A673 (cell line): ENCODE measurements around the gene VANGL1. TPM values are rescaled to one million over a fixed set of nuclear protein-coding genes. Genes with fewer than 3 reads are reported as not detected.

ENCODE experiments used
- BruUV-seq: library from RNA; stranded (reverse); fragments of 400-500 nt; replicated peaks from 2 replicates; lab custom pipeline; 2021; lab: Mats Ljungman, UMichigan
- CTCF ChIA-PET: fragments of 300-600 bp; sonication (Branson Sonifier 250); formaldehyde crosslinking; loops from one replicate; lab custom pipeline; 2022; ENCODE audit warnings: antibody characterized with exemption; lab: Charles Lee
- POLR2A ChIA-PET: fragments of 300-600 bp; sonication (Branson Sonifier 250); formaldehyde crosslinking; loops from one replicate; lab custom pipeline; 2022; ENCODE audit warnings: antibody characterized with exemption; ENCODE audit not compliant: low non-redundant PET; lab: Charles Lee
- DNase-seq: peaks from one replicate; pipeline ENCODE4 v3.0.0-alpha.2; 2015; ENCODE audit warnings: low spot score
- H3K27ac ChIP-seq: fragments of 200-600 bp; sonication (generic); 2 replicates; pipeline ENCODE4 v1.5.1; 2016; ENCODE audit warnings: mixed run types, low read depth, mild to moderate bottlenecking, mixed read lengths, antibody characterized with exemption, low read length; ENCODE audit not compliant: poor library complexity, severe bottlenecking
- H3K27me3 ChIP-seq: fragments of 200-600 bp; sonication (generic); replicated peaks from 2 replicates; pipeline ENCODE4 v1.6.1; 2017; ENCODE audit warnings: mixed run types, low read depth, mild to moderate bottlenecking, mixed read lengths, antibody characterized with exemption, low read length; ENCODE audit not compliant: insufficient read depth, poor library complexity
- H3K36me3 ChIP-seq: fragments of 200-600 bp; sonication (generic); 2 replicates; pipeline ENCODE4 v1.6.1; 2016; ENCODE audit warnings: mixed run types, mild to moderate bottlenecking, mixed read lengths, antibody characterized with exemption, low read length; ENCODE audit not compliant: insufficient read depth, poor library complexity, severe bottlenecking
- H3K4me1 ChIP-seq: fragments of 200-600 bp; sonication (generic); 2 replicates; pipeline ENCODE4 v1.6.1; 2017; ENCODE audit warnings: mixed run types, mild to moderate bottlenecking, mixed read lengths, antibody characterized with exemption, low read length; ENCODE audit not compliant: insufficient read depth, poor library complexity, severe bottlenecking
- H3K4me3 ChIP-seq: fragments of 200-600 bp; sonication (generic); 2 replicates; pipeline ENCODE4 v1.5.1; 2016; ENCODE audit warnings: low read depth, mixed run types, mild to moderate bottlenecking, mixed read lengths, low read length; ENCODE audit not compliant: poor library complexity, severe bottlenecking
- H3K9me3 ChIP-seq: fragments of 200-600 bp; sonication (generic); 2 replicates; pipeline ENCODE4 v1.6.1; 2016; ENCODE audit warnings: mixed run types, low read depth, mild to moderate bottlenecking, mixed read lengths, antibody characterized with exemption, low read length; ENCODE audit not compliant: poor library complexity, severe bottlenecking
- EZH2 ChIP-seq: fragments of 200-600 bp; sonication (generic); IDR thresholded peaks from 2 replicates; pipeline ENCODE4 v1.6.1; 2017; ENCODE audit warnings: borderline replicate concordance, low read depth, mild to moderate bottlenecking, mixed read lengths, antibody characterized with exemption, low read length; ENCODE audit not compliant: poor library complexity, severe bottlenecking
- intact Hi-C: fragments of 100-400 bp; cut with micrococcal nuclease; formaldehyde crosslinking; loops from one replicate; pipeline ENCODE4 v1.10.0; 2022; ENCODE audit not compliant: unreplicated experiment
- total RNA-seq: library from RNA; stranded (reverse); gene quantifications from 2 replicates; pipeline ENCODE4 v1.2.3, GENCODE V29; 2021
- TF ChIP-seq, protein P1 (sequence below): fragments of 300-800, 200-600 bp; sonication (generic); conservative IDR thresholded peaks from 2 replicates; pipeline ENCODE4 v1.5.1; 2017; ENCODE audit warnings: low read depth, mild to moderate bottlenecking, antibody characterized with exemption, low read length, moderate library complexity, mixed read lengths

The VANGL1 gene
- total RNA-seq, 1 experiment from 2014 or later = 20.0 TPM

DNA sequence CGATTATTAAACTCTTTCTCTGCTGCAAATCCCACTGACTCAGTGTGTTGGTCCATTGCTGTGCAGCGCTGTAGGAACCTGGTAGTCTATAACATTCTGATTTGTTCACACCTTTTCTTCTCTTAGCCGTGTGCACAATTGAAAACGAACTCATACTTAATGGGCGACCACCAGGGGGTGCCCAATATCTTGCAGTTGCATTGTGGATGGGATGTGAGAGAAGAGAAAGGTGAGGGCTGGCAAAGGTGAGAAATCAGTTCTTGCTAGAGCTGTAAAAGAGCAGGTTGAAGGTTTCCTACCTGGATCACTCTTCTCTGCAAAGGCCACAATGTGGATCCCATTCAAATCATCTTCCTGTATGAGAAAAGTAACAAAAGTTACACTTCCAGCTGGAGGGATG, 75.8 kb downstream of the VANGL1 start:
- DNase-seq = peak; percentile 23
- no peak overlapping the region for H3K4me3 ChIP-seq
- no peaks in the 10 kb centered on the region for H3K27me3 ChIP-seq
- no peak overlapping the region for H3K27ac ChIP-seq
- TF ChIP-seq EZH2 = no peak
- TF ChIP-seq, protein P1, sequence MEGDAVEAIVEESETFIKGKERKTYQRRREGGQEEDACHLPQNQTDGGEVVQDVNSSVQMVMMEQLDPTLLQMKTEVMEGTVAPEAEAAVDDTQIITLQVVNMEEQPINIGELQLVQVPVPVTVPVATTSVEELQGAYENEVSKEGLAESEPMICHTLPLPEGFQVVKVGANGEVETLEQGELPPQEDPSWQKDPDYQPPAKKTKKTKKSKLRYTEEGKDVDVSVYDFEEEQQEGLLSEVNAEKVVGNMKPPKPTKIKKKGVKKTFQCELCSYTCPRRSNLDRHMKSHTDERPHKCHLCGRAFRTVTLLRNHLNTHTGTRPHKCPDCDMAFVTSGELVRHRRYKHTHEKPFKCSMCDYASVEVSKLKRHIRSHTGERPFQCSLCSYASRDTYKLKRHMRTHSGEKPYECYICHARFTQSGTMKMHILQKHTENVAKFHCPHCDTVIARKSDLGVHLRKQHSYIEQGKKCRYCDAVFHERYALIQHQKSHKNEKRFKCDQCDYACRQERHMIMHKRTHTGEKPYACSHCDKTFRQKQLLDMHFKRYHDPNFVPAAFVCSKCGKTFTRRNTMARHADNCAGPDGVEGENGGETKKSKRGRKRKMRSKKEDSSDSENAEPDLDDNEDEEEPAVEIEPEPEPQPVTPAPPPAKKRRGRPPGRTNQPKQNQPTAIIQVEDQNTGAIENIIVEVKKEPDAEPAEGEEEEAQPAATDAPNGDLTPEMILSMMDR = peak; percentile 66
- no peaks in the 10 kb centered on the region for H3K36me3 ChIP-seq
- ChIA-PET CTCF (interaction anchor here (1.1 kb wide), 1 partner anchor 47 kb away, joined by 3 read pairs; no protein-coding TSS in a partner anchor), POLR2A (no interaction called here)
- BruUV-seq = no TSS peak
- no peaks in the 10 kb centered on the region for H3K9me3 ChIP-seq
- no peaks in the 10 kb centered on the region for H3K4me1 ChIP-seq
- intact Hi-C loops = loop anchor here (1.0 to 5.0 kb wide), 2 partner anchors 55 to 265 kb away; no protein-coding TSS in a partner anchor

- intact Hi-C loops = loop anchor here (5.0 kb wide), 1 partner anchor 264 kb away; no protein-coding TSS in a partner anchor
- H3K4me3 ChIP-seq = no peak overlapping the region
- no peaks in the 10 kb centered on the region for H3K4me1 ChIP-seq
- no peak for DNase-seq
- ChIA-PET POLR2A (no interaction called here), CTCF (interaction anchor here (1.1 kb wide), 1 partner anchor 46 kb away, joined by 3 read pairs; no protein-coding TSS in a partner anchor)
- TF ChIP-seq EZH2 = no peak
- TF ChIP-seq, protein P1 = no peak
- BruUV-seq = no TSS peak
- no peaks in the 10 kb centered on the region for H3K36me3 ChIP-seq
- no peak overlapping the region for H3K27ac ChIP-seq
- H3K9me3 ChIP-seq = no peaks in the 10 kb centered on the region
- H3K27me3 ChIP-seq = no peaks in the 10 kb centered on the region
Observed at GRCh38 chr1:115718011-115718754, 76.4 kb downstream of the VANGL1 start.

- Histone ChIP-seq H3K36me3 (no peaks in the 10 kb centered on the region), H3K4me1 (no peaks in the 10 kb centered on the region), H3K4me3 (no peak overlapping the region), H3K27ac (no peak overlapping the region), H3K27me3 (no peaks in the 10 kb centered on the region), H3K9me3 (no peaks in the 10 kb centered on the region)
- no TSS peak for BruUV-seq
- intact Hi-C loops = loop anchor here (5.0 kb wide), 1 partner anchor 263 kb away; no protein-coding TSS in a partner anchor
- no peak for TF ChIP-seq EZH2
- TF ChIP-seq, protein P1 = no peak
- DNase-seq = no peak
- ChIA-PET POLR2A (no interaction called here), CTCF (no interaction called here)
Observed at GRCh38 chr1:115719285-115719684, 77.5 kb downstream of the VANGL1 start.
